Mesendoderm (in vitro differentiated cells): Measurements from ENCODE around the gene AMFR.

Source experiments
- DNase-seq: peaks from one replicate; pipeline ENCODE4 v3.0.0; 2013
- H2AK5ac ChIP-seq: 2 replicates; pipeline ENCODE4 v1.6.1; 2013; ENCODE audit warnings: low read length, inconsistent platforms
- H2BK120ac ChIP-seq: 2 replicates; pipeline ENCODE4 v1.6.1; 2013; ENCODE audit warnings: low read depth, mild to moderate bottlenecking, low read length, moderate library complexity, mixed read lengths
- H2BK15ac ChIP-seq: replicated peaks from 2 replicates; pipeline ENCODE4 v1.6.1; 2013; ENCODE audit warnings: low read depth, mild to moderate bottlenecking, moderate library complexity
- H2BK5ac ChIP-seq: 2 replicates; pipeline ENCODE4 v1.6.1; 2013; ENCODE audit warnings: low read length, inconsistent platforms
- H3K18ac ChIP-seq: 2 replicates; pipeline ENCODE4 v1.6.1; 2013; ENCODE audit warnings: mild to moderate bottlenecking, low read length, mixed read lengths
- H3K23ac ChIP-seq: one replicate; pipeline ENCODE4 v1.6.1; 2013; ENCODE audit warnings: low read length
- H3K27ac ChIP-seq: 2 replicates; pipeline ENCODE4 v1.5.1; 2013; ENCODE audit warnings: low read depth, mild to moderate bottlenecking, inconsistent platforms, low read length, moderate library complexity
- H3K27me3 ChIP-seq: 2 replicates; pipeline ENCODE4 v1.6.1; 2013; ENCODE audit warnings: low read length, control low read depth, mild to moderate bottlenecking, inconsistent platforms; ENCODE audit not compliant: insufficient read depth, poor library complexity
- H3K36me3 ChIP-seq: 2 replicates; pipeline ENCODE4 v1.6.1; 2013; ENCODE audit warnings: low read length, inconsistent platforms; ENCODE audit not compliant: control insufficient read depth, insufficient read depth
- H3K4ac ChIP-seq: one replicate; pipeline ENCODE4 v1.6.1; 2013; ENCODE audit warnings: low read depth, mild to moderate bottlenecking, low read length, moderate library complexity
- H3K4me1 ChIP-seq: 2 replicates; pipeline ENCODE4 v1.6.1; 2013; ENCODE audit warnings: low read depth, low read length, inconsistent platforms; ENCODE audit not compliant: control insufficient read depth
- H3K4me2 ChIP-seq: 2 replicates; pipeline ENCODE4 v1.6.1; 2013; ENCODE audit warnings: low read length
- H3K4me3 ChIP-seq: 2 replicates; pipeline ENCODE4 v1.5.1; 2013; ENCODE audit warnings: mild to moderate bottlenecking, low read length
- H3K56ac ChIP-seq: one replicate; pipeline ENCODE4 v1.6.1; 2013; ENCODE audit warnings: low read length
- H3K79me1 ChIP-seq: 2 replicates; pipeline ENCODE4 v1.6.1; 2013; ENCODE audit warnings: low read length, inconsistent platforms
- H3K79me2 ChIP-seq: 2 replicates; pipeline ENCODE4 v1.6.1; 2013; ENCODE audit warnings: mild to moderate bottlenecking, low read length; ENCODE audit not compliant: control insufficient read depth, insufficient read depth
- H3K9ac ChIP-seq: 2 replicates; pipeline ENCODE4 v1.6.1; 2013; ENCODE audit warnings: low read length, inconsistent platforms
- H4K5ac ChIP-seq: one replicate; pipeline ENCODE4 v1.6.1; 2013; ENCODE audit warnings: low read length
- H4K8ac ChIP-seq: one replicate; pipeline ENCODE4 v1.6.1; 2013; ENCODE audit warnings: low read depth, mild to moderate bottlenecking, control low read depth, low read length, moderate library complexity
- WGBS: extraction: QIAGEN DNeasy Blood & Tissue Kit; methylation state at CpG from one replicate; pipeline ENCODE4 v1.1.7; 2013; ENCODE audit warnings: low lambda C conversion rate, missing lambda C conversion rate; ENCODE audit not compliant: insufficient coverage; ENCODE audit errors: extremely low coverage; 5-methylcytosine and 5-hydroxymethylcytosine counted together

AMFR gene

GRCh38 chr16:56347670-56348069, 77.7 kb downstream of the AMFR start:
- Histone ChIP-seq H3K9ac (no peak overlapping the region), H2BK120ac (no peak overlapping the region), H2AK5ac (no peak overlapping the region), H4K8ac (no peak overlapping the region), H3K56ac (no peak overlapping the region), H3K4me1 (no peaks in the 10 kb centered on the region), H2BK5ac (no peak overlapping the region), H2BK15ac (no peak overlapping the region), H3K23ac (no peak overlapping the region), H3K79me1 (no peaks in the 10 kb centered on the region), H3K27me3 (no peaks in the 10 kb centered on the region), H3K18ac (no peak overlapping the region), H3K79me2 (no peaks in the 10 kb centered on the region), H3K4me2 (no peak overlapping the region), H3K4ac (no peak overlapping the region), H3K36me3 (no peaks in the 10 kb centered on the region), H3K27ac (no peak overlapping the region), H3K4me3 (no peak overlapping the region), H4K5ac (no peak overlapping the region)
- no peak for DNase-seq
- WGBS: no CpG with 5 or more reads among the region's 11 CpGs

- no peak for DNase-seq
- H3K79me2 ChIP-seq: no peaks in the 10 kb centered on the region
- H3K9ac ChIP-seq: no peak overlapping the region
- WGBS: no CpG with 5 or more reads among the region's 8 CpGs
- no peaks in the 10 kb centered on the region for H3K36me3 ChIP-seq
- H2AK5ac ChIP-seq: no peak overlapping the region
- H4K5ac ChIP-seq: no peak overlapping the region
- H3K79me1 ChIP-seq: no peaks in the 10 kb centered on the region
- no peaks in the 10 kb centered on the region for H3K4me1 ChIP-seq
- no peak overlapping the region for H3K27ac ChIP-seq
- H3K4me3 ChIP-seq: no peak overlapping the region
- no peak overlapping the region for H3K18ac ChIP-seq
- no peak overlapping the region for H3K4me2 ChIP-seq
- H2BK5ac ChIP-seq: no peak overlapping the region
- H3K56ac ChIP-seq: no peak overlapping the region
- no peak overlapping the region for H2BK15ac ChIP-seq
- H3K23ac ChIP-seq: no peak overlapping the region
- H4K8ac ChIP-seq: no peak overlapping the region
- H3K4ac ChIP-seq: no peak overlapping the region
- no peaks in the 10 kb centered on the region for H3K27me3 ChIP-seq
- H2BK120ac ChIP-seq: no peak overlapping the region
Observed at GRCh38 chr16:56347166-56347565, 78.2 kb downstream of the AMFR start.

- Histone ChIP-seq H2BK15ac (no peak overlapping the region), H3K4me1 (no peaks in the 10 kb centered on the region), H3K4me3 (no peak overlapping the region), H3K9ac (no peak overlapping the region), H3K79me2 (no peaks in the 10 kb centered on the region), H3K79me1 (no peaks in the 10 kb centered on the region), H3K4ac (no peak overlapping the region), H2AK5ac (no peak overlapping the region), H3K27me3 (no peaks in the 10 kb centered on the region), H3K36me3 (no peaks in the 10 kb centered on the region), H3K27ac (no peak overlapping the region), H4K8ac (no peak overlapping the region), H3K4me2 (no peak overlapping the region), H2BK5ac (no peak overlapping the region), H4K5ac (no peak overlapping the region), H2BK120ac (no peak overlapping the region), H3K18ac (no peak overlapping the region), H3K23ac (no peak overlapping the region), H3K56ac (no peak overlapping the region)
- DNase-seq: no peak
- no CpG with 5 or more reads among the region's 15 CpGs for WGBS
Observed at GRCh38 chr16:56346131-56346890, 79.0 kb downstream of the AMFR start.

- Histone ChIP-seq H3K4me3 (no peak overlapping the region), H3K4ac (no peak overlapping the region), H3K56ac (no peak overlapping the region), H2BK5ac (no peak overlapping the region), H3K27me3 (no peaks in the 10 kb centered on the region), H3K18ac (no peak overlapping the region), H3K36me3 (no peaks in the 10 kb centered on the region), H3K27ac (no peak overlapping the region), H3K79me2 (no peaks in the 10 kb centered on the region), H4K8ac (no peak overlapping the region), H3K9ac (no peak overlapping the region), H3K23ac (no peak overlapping the region), H3K4me2 (no peak overlapping the region), H2BK120ac (no peak overlapping the region), H3K4me1 (no peaks in the 10 kb centered on the region), H4K5ac (no peak overlapping the region), H2BK15ac (no peak overlapping the region), H3K79me1 (no peaks in the 10 kb centered on the region), H2AK5ac (no peak overlapping the region)
- DNase-seq: no peak
- no CpG with 5 or more reads among the region's 13 CpGs for WGBS
Observed at GRCh38 chr16:56345406-56346050, 79.8 kb downstream of the AMFR start.

- H4K8ac ChIP-seq: no peak overlapping the region
- no peak overlapping the region for H3K56ac ChIP-seq
- H3K9ac ChIP-seq: no peak overlapping the region
- DNase-seq: no peak
- H2BK15ac ChIP-seq: no peak overlapping the region
- H2BK120ac ChIP-seq: no peak overlapping the region
- no peak overlapping the region for H3K4me2 ChIP-seq
- no peak overlapping the region for H4K5ac ChIP-seq
- no peaks in the 10 kb centered on the region for H3K79me2 ChIP-seq
- H3K79me1 ChIP-seq: no peaks in the 10 kb centered on the region
- H3K4me1 ChIP-seq: no peaks in the 10 kb centered on the region
- H3K27me3 ChIP-seq: no peaks in the 10 kb centered on the region
- H2BK5ac ChIP-seq: no peak overlapping the region
- H3K4me3 ChIP-seq: no peak overlapping the region
- no peak overlapping the region for H3K4ac ChIP-seq
- H3K23ac ChIP-seq: no peak overlapping the region
- H3K27ac ChIP-seq: no peak overlapping the region
- no peaks in the 10 kb centered on the region for H3K36me3 ChIP-seq
- WGBS: no CpG with 5 or more reads among the region's 18 CpGs
- no peak overlapping the region for H3K18ac ChIP-seq
- H2AK5ac ChIP-seq: no peak overlapping the region
Observed at GRCh38 chr16:56344518-56345405, 80.6 kb downstream of the AMFR start.
